Glomerular visceral epithelial cell (primary cell): ENCODE data around the gene CREBZF.
A peak's percentile ranks its signal among the peaks of the same experiment; 100 is the strongest.

Experiments
- DNase-seq: peaks from one replicate; pipeline ENCODE4 v3.0.0-alpha.2; 2016; ENCODE audit errors: extremely low spot score

The CREBZF gene

DNA sequence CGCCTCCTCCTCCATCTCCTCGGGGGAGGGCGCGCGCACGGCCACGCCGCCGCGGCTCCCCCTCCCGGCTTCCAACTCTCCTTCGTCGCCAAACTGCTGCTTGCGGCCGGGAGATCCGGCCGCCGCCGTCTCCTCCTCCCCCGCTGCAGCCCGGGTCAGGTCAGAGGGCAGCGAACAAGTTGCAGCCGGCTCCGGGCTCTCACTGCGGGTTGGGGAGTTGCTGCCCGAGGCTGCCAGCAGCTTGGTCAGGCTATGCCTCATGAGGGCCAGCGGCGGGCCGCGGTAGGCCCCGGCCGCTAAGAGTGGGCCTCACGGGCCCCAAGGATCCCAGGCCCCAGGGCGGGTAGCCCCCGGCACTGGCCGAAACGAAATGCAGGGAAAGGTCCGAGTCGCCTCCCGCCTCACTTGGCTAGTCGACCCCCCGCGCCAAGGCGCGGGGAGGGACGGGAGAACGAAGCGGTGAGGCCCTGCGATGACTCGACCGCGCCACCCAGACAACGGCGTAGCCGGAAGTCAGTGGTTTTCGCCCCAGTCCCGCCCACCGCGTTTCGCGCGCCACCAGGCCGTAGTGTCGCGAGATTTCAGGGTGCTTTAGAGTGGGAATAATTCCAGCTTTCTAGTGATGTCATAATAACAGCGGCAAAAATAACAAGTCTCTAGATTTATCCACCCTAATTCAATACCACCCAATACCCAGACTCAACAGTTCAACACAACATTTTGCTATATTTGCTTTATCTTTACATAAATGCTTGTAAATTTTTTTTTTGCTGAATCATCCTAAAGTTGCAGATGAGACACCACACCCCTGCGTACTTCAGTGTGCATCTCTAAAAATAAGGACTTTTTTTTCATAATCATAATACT is at the start of gene CREBZF:
Gene CREBZF (minus strand): TSS at position 515 of the 867 bp plus-strand sequence. CDS start 254 bp downstream, at position 261.
- peak; percentile 92 for DNase-seq

DNA sequence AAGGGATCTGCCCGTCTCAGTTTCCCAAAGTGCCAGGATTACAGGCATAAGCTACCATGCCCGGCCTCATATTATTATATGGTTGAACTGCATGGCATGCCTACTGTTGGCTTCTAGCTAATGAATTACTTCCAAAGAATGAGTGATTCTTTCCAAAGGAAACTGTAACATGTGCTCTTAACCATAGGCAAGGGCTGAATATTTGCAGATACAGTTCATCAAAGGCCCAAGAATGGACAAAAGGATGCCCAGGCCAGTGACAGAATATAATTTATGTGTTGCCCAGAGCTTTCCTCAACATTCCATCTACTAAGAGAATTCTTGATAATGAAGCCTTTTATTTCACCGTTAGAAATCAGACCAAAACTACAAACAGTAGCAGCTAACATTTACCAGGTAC is 48.0 kb upstream of the CREBZF start:
- no peak for DNase-seq

GRCh38 chr11:85710917-85711316 is 46.0 kb upstream of the CREBZF start:
- DNase-seq: no peak

GRCh38 chr11:85709941-85710702 is 45.2 kb upstream of the CREBZF start:
- DNase-seq: no peak

DNA sequence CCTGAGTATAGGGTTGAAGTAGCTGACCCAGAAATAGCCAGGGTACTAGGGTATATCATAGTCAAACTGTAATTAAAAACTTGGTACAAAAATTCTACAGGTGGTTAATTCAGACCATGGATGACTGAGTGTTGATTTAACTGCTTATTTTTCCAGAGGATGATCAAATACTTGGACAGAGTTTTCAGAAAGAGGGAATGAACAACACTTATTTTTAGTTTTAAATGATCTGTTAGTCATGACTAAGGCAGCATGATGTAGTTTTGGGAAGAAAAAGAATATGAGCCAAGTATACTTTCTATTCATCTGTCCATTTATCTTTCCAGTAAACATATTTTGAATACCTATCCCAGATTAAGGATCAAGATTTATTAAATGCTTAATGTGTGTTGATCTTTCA is 40.9 kb upstream of the CREBZF start:
- DNase-seq: no peak

DNA sequence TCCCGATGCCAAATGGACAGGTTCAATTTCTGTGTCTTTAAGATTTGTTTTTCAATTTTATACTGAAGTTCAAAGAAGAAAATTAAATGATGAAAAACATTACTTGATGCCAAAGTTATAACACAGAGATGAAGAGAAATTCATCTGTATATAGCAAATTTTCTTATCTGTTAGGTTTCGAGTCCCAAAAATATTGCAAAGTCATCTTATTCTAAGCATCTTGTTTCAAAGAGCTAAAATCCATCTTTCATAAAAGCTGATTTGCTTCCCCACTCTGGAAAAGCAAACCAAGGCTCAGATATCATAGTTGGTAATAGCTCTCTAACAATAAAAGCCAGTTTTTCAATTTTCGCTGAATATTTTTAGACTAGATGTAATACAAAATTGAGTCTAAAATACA is 40.0 kb upstream of the CREBZF start:
- no peak for DNase-seq

DNA sequence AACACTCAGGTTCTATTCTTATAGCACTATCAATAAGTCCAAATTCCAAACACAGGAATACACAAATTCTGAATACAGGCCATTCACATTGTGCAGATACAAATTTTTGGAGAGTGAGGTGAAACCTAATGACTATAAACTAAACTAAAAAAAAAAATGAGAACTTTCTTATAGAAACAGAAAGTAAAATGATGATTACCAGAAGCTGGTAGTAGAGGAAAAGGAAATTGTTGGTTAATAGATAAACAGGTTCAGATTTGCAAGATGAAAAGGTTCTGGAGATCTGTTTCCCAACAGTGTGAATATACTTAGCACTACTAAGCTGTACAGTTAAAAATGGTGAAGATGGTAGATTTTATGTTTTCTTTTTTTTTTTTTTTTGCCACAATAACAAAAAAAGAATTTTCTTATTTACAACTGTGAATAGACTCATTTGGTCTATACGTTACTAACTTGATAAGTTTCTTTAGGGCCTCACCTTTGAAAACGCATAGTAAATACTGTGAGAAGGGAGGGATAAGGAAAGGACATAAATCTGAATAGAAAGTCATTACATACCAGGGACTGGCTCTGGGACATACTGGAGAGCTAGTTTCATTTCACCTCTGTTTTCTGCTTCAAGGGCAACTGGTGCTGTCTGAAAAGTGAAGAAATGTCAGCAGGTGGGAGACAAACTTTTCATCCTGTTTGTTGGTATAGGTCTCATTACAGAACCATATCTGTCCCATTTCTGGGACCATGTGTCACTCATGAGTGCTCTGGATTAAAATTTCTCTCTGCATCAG is 35.2 kb upstream of the CREBZF start:
- DNase-seq: no peak

DNA sequence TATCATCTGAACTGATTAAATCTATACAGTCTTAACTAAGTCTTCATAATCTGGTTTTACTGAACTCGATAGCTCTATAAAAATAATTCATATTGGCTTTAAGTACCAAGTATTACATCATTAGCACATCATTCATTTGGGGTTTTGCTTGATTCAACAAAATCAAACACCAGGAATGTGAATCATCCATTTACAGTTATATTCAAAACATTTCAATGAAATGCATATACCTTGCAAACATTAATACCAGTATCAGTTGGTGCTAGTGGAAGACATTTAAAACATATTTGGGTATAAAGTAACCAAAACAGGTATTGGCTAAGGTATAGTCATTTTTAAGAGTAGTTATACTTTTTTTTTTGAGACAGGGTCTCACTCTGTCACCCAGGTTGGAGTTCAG is 33.3 kb upstream of the CREBZF start:
- DNase-seq: no peak

GRCh38 chr11:85697747-85698146 is 32.8 kb upstream of the CREBZF start:
- DNase-seq: no peak

DNA sequence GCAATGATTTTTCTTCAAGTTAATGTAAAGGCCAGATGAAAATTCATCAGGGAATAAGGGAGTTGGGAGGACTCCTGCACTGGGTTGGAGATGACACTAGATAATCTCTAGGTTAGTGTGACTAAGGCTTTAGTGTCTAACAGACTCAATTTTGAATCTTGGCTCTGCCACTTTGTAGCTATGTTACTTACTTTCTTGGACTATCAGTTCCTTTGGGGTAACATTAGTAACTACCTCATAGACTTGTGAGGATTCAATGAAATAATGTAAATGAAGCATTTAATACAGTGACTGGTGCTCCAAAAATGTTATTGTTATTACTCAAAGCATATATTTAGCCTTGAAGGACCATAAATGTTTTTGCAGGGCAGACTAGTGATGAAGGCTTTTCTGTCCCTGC is 30.6 kb upstream of the CREBZF start:
- no peak for DNase-seq

DNA sequence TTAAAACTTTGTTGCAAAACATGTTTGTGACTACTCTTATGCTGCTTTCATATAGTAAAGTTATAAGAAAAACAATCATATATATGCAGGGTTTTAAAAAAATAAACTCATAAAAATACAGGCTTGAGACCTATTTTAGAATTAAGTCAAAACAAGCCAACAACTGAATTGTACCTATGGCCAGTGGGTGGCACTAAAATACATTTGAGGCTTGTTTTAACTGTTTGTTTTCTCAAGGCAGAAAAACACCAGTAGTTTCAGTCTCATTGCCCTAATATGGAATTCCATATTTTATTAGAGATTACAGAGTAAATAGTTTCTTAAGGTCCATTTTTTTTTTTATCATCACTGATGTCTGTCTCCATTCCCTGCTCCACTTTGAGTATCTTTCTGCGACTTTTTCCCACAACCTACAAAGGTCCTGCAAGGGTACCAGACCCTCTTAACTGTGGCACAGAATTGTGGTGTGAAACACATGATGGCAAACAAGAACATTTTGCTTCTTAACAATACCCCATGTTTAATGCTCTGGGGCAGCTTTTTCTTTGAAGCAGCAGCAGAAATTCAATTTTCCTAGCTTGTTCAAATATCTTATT is 29.6 kb upstream of the CREBZF start:
- peak; percentile 31 for DNase-seq

DNA sequence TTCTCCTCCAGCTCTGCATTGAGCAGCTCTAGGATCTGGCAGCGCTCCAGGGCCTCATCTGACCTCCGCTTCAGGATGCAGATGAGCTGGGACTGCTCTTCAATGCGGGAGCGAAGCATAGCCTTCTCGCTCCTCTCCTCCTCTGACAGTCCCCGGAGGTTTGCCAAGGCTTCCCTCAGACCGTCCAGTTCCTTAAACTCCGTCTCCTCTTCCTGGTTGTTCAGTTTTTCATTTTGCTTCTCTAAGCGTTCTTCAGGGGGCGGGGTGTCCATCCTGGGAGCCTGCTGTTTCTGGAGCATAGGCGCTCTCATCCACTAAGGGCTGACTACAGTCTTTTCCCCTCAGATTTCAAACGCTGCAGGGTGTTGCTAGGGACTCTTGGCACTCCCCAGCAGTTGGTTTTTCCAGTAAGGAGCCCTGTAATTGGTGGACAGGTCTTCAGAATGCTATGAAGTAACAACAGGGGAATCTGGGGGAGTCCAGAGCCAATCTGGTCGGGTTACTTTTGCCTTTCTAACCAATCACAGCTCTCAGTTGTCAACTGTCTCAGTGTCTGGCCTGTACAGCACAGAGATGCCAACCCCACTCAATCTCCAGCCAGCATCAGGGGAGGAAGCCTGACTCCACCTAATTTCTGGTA is 21.0 kb upstream of the CREBZF start, which contains the start of gene CCDC89:
Gene CCDC89 (minus strand): TSS at position 376 of the 640 bp plus-strand sequence. CDS start 65 bp downstream, at position 311.
- DNase-seq: peak; percentile 96

GRCh38 chr11:85685125-85685819 is 20.3 kb upstream of the CREBZF start:
- peak; percentile 7 for DNase-seq

DNA sequence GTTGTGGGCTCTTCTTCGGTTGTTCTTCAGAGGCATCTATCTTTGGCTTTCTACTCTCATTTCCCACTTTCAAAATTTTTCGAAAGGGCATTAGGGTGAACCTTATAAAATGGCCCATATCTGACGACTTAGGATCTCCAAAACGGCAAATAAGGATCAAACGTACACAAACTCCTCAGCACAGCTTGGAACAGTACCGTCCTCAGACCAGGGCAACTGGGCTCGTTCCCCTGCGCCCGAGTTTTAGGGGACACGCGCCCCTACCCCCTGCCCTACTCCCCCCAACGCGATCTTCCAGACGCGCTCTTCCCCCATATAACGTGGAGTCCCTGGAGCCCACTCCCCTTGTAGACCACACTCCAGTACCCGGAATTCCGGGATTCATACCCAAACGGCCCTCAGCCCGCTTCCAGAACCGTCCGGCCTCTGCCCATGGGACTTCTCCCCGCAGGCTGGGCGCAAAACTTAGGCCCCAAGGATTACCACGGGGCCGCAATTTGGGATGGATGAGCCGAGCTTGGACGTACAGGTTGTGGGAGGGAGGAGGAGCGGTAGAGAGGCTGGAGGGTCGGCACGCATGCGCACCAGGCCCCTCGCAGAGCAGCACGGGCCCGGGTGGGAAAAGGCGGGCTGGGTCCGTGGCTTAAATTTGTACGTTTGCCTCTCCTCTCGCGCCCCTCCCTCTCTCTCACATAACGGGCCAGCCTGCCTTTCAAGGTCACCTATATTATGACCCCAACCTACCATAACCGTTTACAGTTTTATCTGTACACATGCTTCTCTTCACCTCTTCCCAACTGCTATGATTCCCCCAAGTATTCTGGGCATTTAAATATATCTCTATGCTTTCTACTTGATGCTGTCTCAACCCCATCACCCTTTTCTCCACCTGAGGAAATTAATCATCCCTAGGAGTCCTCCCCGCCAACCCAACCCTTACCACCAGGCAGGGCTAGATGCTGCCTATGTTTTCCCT is 17.7 kb upstream of the CREBZF start:
- DNase-seq: peak; percentile 25

DNA sequence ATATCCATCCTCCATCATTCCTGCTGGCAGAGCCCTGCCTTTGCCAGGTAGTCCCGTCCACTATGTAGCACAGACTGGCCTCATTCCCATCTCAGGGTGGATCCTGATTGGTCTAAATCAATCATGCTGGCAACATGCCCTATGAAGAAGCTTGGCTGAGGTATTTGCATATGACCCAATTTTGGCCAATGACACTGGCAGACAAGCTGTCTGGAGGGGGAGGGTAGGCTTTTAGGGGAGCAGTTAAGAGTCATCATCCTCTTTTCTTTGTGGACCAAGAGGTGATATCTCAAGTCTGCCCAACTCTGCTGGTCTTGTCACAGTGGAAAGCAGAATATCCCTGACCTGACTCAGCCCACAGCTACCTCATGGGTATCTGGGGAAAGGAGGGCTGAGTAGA is 16.0 kb upstream of the CREBZF start:
- no peak for DNase-seq

GRCh38 chr11:85679576-85679975 is 14.6 kb upstream of the CREBZF start:
- DNase-seq: no peak

- no peak for DNase-seq
Observed at GRCh38 chr11:85673393-85673792, 8.5 kb upstream of the CREBZF start.

DNA sequence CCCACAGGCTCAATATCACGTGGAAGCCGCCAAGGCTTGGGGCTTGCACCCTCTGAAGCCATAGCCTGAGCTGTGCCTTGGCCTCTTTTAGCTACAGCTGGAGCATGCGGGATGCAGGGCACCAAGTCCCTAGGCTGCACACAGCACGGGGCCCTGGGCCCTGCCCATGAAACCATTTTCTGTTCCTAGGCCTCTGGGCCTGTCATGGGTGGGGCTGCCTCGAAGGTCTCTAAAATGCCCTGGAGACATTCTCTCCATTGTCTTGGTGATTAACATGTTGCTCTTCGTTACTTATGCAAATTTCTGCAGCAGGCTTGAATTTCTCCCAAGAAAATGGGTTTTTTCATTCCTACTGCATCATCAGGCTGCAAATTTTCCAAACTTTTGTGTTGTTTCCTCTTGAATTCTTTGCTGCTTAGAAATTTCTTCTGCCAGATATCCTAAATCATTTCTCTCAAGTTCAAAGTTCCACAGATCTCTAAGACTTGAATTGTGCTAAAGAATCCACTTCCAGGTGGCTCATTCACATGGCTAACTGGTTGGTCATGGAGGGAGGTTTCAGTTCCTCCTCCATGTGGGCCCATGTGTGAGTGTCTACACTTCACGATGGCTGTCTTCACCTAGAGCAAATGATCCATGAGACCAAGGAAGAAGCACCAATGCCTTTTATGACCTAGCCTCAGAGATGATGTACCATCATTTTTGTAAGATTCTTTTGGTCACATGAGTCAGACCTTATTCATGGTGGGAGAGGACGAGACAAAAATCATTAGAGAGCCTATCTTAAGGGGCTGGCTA is 7.4 kb upstream of the CREBZF start:
- no peak for DNase-seq
